ENCODE data around the gene FAM24B.
"Not testable (repeated sequence)": the region's sequence is repeated elsewhere in the genome, so short reads cannot be mapped to it uniquely, and the experiment has no call there.

FAM24B gene

GRCh38 chr10:122861711-122862161 is 17.6 kb downstream of the FAM24B start:
- in situ Hi-C loops (cut with HindIII; ENCODE audit: low sequenced_read_pairs), result no loop called here

GRCh38 chr10:122859527-122859926 is 19.9 kb downstream of the FAM24B start:
- in situ Hi-C loops (cut with HindIII; ENCODE audit: low sequenced_read_pairs), result no loop called here

GRCh38 chr10:122858042-122858441 is 21.3 kb downstream of the FAM24B start:
- in situ Hi-C loops (cut with HindIII; ENCODE audit: low sequenced_read_pairs), result not testable (repeated sequence)

- in situ Hi-C loops (cut with HindIII; ENCODE audit: low sequenced_read_pairs), result no loop called here
Measured at GRCh38 chr10:122856902-122857301, 22.5 kb downstream of the FAM24B start.

- in situ Hi-C loops (cut with HindIII; ENCODE audit: low sequenced_read_pairs), result no loop called here
Measured at GRCh38 chr10:122855745-122856144, 23.6 kb downstream of the FAM24B start.

- in situ Hi-C loops (cut with HindIII; ENCODE audit: low sequenced_read_pairs), result no loop called here
Measured at GRCh38 chr10:122854648-122855047, 24.7 kb downstream of the FAM24B start.

- in situ Hi-C loops (cut with HindIII; ENCODE audit: low sequenced_read_pairs), result no loop called here
Measured at GRCh38 chr10:122853665-122854313, 25.6 kb downstream of the FAM24B start.

- in situ Hi-C loops (cut with HindIII; ENCODE audit: low sequenced_read_pairs), result no loop called here
Measured at GRCh38 chr10:122852261-122852660, 27.1 kb downstream of the FAM24B start.

GRCh38 chr10:122850705-122851640 is 28.4 kb downstream of the FAM24B start:
- in situ Hi-C loops (cut with HindIII; ENCODE audit: low sequenced_read_pairs), result no loop called here

- in situ Hi-C loops (cut with HindIII; ENCODE audit: low sequenced_read_pairs), result no loop called here
Measured at GRCh38 chr10:122849900-122850605, 29.3 kb downstream of the FAM24B start.

GRCh38 chr10:122849090-122849489 is 30.3 kb downstream of the FAM24B start:
- in situ Hi-C loops (cut with HindIII; ENCODE audit: low sequenced_read_pairs), result no loop called here

GRCh38 chr10:122847782-122848604 is 31.4 kb downstream of the FAM24B start:
- in situ Hi-C loops (cut with HindIII; ENCODE audit: low sequenced_read_pairs), result no loop called here

- in situ Hi-C loops (cut with HindIII; ENCODE audit: low sequenced_read_pairs), result no loop called here
Measured at GRCh38 chr10:122845783-122846332, 33.5 kb downstream of the FAM24B start, which contains the start of gene CUZD1. Gene CUZD1 (minus strand): TSS chr10:122845857. CDS start chr10:122845843, 14 bp downstream.

- in situ Hi-C loops (cut with HindIII; ENCODE audit: low sequenced_read_pairs), result no loop called here
Measured at GRCh38 chr10:122844146-122844545, 35.2 kb downstream of the FAM24B start.

- in situ Hi-C loops (cut with HindIII; ENCODE audit: low sequenced_read_pairs), result no loop called here
Measured at GRCh38 chr10:122841569-122841968, 37.8 kb downstream of the FAM24B start.

- in situ Hi-C loops (cut with HindIII; ENCODE audit: low sequenced_read_pairs), result no loop called here
Measured at GRCh38 chr10:122839505-122839904, 39.9 kb downstream of the FAM24B start.

- in situ Hi-C loops (cut with HindIII; ENCODE audit: low sequenced_read_pairs), result no loop called here
Measured at GRCh38 chr10:122838880-122839279, 40.5 kb downstream of the FAM24B start.

GRCh38 chr10:122835908-122836307 is 43.5 kb downstream of the FAM24B start:
- in situ Hi-C loops (cut with HindIII; ENCODE audit: low sequenced_read_pairs), result no loop called here

GRCh38 chr10:122830965-122831353 is 48.4 kb downstream of the FAM24B start:
- in situ Hi-C loops (cut with HindIII; ENCODE audit: low sequenced_read_pairs), result no loop called here

All from endothelial cell of hepatic sinusoid (primary cell).